GM21528 (cell line): ENCODE data around the gene SAP30BP.

ENCODE experiments used
- ATAC-seq: cut with Tn5 transposase; IDR thresholded peaks from one replicate; pipeline ENCODE4 v1.9.1; 2021; ENCODE audit warnings: mild to moderate bottlenecking, moderate library complexity; ENCODE audit not compliant: unreplicated experiment, low FRiP score

SAP30BP gene

DNA sequence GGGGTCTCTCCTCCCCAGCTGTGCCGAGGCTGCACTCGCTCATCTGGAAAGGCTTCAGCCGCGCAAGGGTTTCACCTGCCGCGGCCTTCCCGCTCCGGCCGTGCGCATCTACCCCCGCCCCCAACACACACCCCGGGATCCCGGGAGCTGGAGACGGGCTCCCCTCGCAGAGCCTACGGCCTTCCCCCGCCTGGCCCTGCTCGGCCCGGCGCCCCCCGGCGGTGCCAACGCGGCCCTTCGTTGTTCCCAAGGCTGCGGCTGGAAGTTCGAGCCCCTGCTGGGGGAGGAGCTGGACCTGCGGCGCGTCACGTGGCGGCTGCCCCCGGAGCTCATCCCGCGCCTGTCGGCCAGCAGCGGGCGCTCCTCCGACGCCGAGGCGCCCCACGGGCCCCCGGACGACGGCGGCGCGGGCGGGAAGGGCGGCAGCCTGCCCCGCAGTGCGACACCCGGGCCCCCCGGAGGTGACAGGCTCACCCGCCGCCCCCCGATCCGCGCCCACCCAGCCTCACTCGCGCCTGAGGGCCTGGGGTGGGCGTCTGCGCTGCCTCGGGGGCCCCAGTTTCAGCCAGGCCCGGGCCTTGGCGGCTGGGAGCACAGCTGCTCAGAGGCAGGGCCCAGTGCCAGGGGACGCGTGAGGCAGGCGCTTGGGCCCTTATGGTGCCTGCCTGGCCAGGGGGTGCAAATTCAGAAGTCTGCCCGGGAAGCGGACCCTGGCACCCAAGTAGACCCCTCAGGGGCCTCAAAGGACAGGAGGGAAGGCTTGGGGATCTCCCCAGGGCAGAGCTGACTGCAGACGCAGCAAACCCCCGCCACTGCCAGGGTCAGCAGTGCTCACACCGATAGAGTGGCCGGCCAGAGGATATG, 86.6 kb downstream of the SAP30BP start:
- ATAC-seq, result no peak

DNA sequence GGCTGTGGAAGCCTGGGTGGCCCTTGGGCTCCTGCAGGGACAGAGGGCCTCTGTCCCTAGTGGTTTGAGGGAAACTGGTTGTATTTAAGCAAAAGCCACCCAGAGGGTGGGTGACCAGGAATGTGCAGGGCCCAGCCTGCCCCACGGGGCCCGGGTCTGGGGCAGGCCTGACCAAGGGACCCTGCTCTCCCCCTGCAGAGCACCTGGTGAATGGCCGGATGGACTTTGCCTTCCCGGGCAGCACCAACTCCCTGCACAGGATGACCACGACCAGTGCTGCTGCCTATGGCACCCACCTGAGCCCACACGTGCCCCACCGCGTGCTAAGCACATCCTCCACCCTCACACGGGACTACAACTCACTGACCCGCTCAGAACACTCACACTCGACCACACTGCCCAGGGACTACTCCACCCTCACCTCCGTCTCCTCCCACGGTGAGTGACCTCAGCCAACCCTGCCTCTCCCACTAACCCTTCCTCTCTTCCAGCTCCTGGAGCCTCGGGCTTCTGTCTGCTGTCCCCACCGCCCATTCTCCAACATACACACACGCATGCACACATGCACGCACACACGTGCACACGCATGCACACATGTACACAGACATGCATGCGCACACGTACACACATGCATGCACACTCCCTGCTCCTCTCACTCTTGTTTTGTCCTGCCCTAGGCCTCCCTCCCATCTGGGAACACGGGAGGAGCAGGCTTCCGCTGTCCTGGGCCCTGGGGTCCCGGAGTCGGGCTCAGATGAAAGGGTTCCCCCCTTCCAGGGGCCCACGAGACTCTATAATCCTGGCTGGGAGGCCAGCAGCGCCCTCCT, 87.5 kb downstream of the SAP30BP start:
- no peak for ATAC-seq

DNA sequence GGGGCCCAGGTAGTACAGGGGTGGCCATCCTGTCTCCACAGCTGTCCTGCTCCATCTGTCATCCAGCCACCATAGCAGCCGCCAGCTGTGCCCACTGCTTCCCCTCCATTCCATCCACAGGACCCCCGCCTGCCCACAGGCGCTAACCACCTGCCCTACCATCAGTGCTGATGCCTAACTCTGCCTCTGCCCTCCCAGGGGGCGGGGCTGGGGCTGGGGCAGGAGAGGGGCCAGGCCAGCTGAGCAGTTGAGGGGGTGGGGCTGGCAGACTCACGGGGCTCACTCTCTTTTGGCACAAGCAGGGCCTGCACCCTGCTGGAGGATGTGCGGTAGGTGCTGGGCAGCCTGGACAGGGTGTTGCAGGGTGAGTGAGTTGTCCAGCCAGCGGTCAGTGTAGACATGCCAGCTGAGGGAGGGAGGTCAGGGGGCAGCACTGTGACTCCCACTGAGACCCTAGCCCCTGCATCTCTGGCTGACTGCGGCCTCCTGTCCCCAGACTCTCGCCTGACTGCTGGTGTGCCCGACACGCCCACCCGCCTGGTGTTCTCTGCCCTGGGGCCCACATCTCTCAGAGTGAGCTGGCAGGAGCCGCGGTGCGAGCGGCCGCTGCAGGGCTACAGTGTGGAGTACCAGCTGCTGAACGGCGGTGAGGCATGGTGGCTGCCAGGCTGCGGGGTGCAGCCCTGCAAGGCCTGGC, 88.2 kb downstream of the SAP30BP start:
- ATAC-seq, result no peak

DNA sequence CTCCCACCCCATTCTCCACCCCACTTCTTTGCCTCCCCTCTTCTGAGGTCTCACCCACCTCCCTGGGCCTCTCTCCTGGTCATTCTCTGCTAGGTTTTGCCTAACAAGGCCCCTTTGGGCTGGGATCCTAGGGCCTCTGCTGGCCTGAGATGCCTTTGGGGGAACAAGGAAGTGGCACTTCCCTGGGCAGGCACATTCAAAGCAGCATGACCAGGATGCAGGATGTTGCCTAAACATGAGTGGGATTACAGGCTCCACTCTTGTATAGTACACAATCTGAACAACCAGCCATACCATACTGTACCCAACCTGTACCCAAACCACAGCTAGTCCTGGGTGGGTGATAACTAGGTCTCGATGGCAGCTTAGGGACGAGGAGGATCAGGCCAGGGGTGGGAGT, 88.9 kb downstream of the SAP30BP start:
- no peak for ATAC-seq

DNA sequence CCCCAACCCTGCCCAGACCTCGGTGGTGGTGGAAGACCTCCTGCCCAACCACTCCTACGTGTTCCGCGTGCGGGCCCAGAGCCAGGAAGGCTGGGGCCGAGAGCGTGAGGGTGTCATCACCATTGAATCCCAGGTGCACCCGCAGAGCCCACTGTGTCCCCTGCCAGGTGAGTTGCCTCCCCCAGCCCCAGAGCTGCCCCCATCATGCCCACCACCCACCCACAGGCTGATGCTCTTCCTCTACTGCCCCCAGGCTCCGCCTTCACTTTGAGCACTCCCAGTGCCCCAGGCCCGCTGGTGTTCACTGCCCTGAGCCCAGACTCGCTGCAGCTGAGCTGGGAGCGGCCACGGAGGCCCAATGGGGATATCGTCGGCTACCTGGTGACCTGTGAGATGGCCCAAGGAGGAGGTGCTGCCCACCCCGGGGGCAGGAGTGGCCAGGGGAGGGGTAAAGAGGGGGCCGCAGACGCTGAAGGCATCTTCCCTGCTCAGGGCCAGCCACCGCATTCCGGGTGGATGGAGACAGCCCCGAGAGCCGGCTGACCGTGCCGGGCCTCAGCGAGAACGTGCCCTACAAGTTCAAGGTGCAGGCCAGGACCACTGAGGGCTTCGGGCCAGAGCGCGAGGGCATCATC, 89.4 kb downstream of the SAP30BP start:
- ATAC-seq, result no peak

DNA sequence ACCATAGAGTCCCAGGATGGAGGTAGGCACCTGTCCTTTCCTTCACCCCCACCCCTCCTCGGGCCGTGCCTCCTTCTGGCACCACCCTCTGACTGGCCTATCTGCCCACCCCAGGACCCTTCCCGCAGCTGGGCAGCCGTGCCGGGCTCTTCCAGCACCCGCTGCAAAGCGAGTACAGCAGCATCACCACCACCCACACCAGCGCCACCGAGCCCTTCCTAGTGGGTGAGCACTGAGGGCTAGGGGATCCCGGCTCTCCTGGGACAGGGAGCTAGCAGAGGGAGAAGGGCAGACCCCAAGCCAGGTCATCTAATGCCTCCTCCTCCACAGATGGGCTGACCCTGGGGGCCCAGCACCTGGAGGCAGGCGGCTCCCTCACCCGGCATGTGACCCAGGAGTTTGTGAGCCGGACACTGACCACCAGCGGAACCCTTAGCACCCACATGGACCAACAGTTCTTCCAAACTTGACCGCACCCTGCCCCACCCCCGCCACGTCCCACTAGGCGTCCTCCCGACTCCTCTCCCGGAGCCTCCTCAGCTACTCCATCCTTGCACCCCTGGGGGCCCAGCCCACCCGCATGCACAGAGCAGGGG, 90.0 kb downstream of the SAP30BP start:
- ATAC-seq, result no peak
